Sigmoid colon (tissue), 4 donors: Measurements from ENCODE around the gene EFHC2.

Source experiments
- EP300 ChIP-seq, 4 donors: sonication (generic); formaldehyde crosslinking; IDR thresholded peaks; one replicate each; pipeline ENCODE4 v1.6.1; 2017; ENCODE audit warnings: antibody characterized with exemption in 4 of 4
- POLR2A ChIP-seq, 2 donors: fragments of 450-650 bp; IDR thresholded peaks; one replicate each; pipeline ENCODE4 v1.6.1; 2016; ENCODE audit warnings: antibody characterized with exemption in 2 of 2, mild to moderate bottlenecking in 2 of 2, moderate library complexity in 2 of 2
- TF ChIP-seq, protein P1 (sequence below), 4 experiments: fragments of 450-650 bp in 3 of 4; fragments of 200-600 bp in 1 of 4; IDR thresholded peaks; one replicate each; pipeline ENCODE4 v1.5.1; 2016 to 2019; ENCODE audit warnings: antibody characterized with exemption in 4 of 4, mild to moderate bottlenecking in 3 of 4, moderate library complexity in 2 of 4

DNA sequence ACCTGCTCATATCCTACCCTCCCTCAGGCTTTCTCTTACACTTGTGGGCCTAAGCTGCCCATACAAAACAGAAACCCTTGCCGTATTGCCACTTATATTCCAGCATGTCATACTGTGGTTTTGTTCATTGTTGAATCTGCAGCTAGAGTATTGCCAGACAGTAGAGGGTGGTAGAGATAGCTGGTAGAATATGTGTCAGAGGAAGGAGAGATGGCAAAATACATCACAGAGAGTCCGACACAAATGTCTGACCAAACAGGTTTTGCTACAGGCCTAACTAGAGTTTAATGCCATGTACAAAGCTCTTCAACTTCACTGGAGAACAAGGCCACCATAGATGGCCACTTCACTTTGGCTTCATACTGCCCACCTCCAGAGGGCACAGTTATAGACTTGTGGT lies 160.1 kb downstream of the EFHC2 start:
- TF ChIP-seq, protein P1, sequence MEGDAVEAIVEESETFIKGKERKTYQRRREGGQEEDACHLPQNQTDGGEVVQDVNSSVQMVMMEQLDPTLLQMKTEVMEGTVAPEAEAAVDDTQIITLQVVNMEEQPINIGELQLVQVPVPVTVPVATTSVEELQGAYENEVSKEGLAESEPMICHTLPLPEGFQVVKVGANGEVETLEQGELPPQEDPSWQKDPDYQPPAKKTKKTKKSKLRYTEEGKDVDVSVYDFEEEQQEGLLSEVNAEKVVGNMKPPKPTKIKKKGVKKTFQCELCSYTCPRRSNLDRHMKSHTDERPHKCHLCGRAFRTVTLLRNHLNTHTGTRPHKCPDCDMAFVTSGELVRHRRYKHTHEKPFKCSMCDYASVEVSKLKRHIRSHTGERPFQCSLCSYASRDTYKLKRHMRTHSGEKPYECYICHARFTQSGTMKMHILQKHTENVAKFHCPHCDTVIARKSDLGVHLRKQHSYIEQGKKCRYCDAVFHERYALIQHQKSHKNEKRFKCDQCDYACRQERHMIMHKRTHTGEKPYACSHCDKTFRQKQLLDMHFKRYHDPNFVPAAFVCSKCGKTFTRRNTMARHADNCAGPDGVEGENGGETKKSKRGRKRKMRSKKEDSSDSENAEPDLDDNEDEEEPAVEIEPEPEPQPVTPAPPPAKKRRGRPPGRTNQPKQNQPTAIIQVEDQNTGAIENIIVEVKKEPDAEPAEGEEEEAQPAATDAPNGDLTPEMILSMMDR (IDR thresholded peaks at IDR 0.05) = no peak
- TF ChIP-seq POLR2A (IDR thresholded peaks at IDR 0.05) (no peak), EP300 (IDR thresholded peaks at IDR 0.05) (no peak)
